Measurements from ENCODE around the gene CHN2. TPM values are rescaled to one million over a fixed set of nuclear protein-coding genes. Genes with fewer than 3 reads are reported as not detected.

Gene CHN2
- total RNA-seq, 1 donor: 0.81 TPM

DNA sequence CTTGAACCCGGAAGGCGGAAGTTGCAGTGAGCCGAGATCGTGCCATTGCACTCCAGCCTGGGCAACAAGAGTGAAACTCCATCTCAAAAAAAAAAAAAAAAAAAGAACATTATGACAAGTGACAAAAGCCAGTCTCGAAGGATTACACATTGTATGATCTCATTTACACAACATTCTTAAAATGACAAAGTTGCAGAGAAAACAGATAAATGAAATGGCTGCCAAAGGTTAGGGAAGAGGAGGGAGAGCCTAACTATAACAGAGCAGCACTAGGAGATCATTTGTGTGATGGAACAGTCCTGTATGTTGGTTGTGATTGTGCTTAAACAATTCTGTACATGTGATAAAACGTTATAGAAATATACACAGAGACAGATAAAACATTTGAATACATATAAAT lies 32.0 kb upstream of the CHN2 start:
- no peak for DNase-seq (ENCODE audit: low read depth)
- H3K4me3 ChIP-seq (ENCODE audit: low read depth, low read length): no peak overlapping the region
- TF ChIP-seq, protein P1, sequence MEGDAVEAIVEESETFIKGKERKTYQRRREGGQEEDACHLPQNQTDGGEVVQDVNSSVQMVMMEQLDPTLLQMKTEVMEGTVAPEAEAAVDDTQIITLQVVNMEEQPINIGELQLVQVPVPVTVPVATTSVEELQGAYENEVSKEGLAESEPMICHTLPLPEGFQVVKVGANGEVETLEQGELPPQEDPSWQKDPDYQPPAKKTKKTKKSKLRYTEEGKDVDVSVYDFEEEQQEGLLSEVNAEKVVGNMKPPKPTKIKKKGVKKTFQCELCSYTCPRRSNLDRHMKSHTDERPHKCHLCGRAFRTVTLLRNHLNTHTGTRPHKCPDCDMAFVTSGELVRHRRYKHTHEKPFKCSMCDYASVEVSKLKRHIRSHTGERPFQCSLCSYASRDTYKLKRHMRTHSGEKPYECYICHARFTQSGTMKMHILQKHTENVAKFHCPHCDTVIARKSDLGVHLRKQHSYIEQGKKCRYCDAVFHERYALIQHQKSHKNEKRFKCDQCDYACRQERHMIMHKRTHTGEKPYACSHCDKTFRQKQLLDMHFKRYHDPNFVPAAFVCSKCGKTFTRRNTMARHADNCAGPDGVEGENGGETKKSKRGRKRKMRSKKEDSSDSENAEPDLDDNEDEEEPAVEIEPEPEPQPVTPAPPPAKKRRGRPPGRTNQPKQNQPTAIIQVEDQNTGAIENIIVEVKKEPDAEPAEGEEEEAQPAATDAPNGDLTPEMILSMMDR (IDR thresholded peaks at IDR 0.05; ENCODE audit: insufficient read depth, low read length): no peak

DNA sequence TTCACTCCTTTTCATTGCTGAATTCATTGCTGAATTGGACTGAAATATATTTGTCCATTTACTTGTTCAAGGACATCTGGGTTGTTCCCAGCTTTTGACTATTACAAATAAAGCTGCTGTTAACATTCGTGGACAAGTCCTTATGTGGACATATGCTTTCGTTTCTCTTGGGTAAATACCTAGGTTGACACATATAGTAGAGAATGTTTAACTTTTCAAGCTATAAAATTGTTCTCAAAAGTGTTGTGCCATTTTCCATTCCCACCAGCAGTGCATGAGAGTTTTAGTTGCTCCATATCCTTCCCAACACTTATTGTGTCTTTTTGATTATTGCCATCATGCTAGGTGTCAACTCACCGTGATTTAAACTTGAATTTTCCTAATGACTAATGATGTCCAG lies 30.7 kb upstream of the CHN2 start:
- no peak overlapping the region for H3K4me3 ChIP-seq (ENCODE audit: low read depth, low read length)
- TF ChIP-seq, protein P1 (IDR thresholded peaks at IDR 0.05; ENCODE audit: insufficient read depth, low read length): no peak
- no peak for DNase-seq (ENCODE audit: low read depth)

DNA sequence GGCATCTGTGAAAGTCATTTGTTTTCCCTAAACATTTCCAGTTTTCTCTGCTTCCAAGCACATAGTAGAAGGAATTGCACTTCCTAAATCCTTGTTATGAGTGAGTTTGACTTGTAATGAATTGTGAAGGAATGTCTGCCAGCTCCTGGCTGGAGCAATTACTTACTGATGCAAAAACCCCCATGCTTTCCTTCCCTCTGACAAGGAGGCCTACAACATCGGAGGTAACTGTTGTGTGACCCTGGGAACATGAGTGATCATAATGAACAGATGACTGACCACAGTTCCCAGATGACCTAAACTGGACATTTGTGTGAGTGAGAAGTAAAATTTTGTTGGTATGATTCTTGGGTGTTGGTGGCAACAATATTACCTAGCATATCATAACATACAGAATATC lies 26.9 kb upstream of the CHN2 start:
- no peak for DNase-seq (ENCODE audit: low read depth)
- no peak overlapping the region for H3K4me3 ChIP-seq (ENCODE audit: low read depth, low read length)

DNA sequence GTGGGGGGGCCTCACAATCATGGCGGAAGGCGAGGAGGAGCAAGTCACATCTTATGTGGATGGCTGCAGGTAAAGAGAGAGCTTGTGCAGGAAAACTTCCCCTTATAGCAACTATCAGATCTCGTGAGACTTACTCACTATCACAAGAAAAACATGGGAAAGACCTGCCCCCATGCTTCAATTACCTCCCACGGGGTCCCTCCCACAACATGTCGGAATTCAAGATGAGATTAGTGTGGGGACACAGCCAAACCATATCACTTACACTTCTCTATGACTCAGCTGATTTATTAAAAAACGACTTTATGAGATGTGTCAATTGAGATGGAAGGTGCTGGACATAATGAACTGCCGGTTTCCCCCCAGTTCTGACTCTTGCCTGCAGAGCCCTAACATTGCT lies 23.8 kb upstream of the CHN2 start:
- DNase-seq (ENCODE audit: low read depth): no peak
- no peak overlapping the region for H3K4me3 ChIP-seq (ENCODE audit: low read depth, low read length)
- TF ChIP-seq, protein P1 (IDR thresholded peaks at IDR 0.05; ENCODE audit: insufficient read depth, low read length): no peak

More for the DNA sequence above, 26.9 kb upstream of the CHN2 start:
- TF ChIP-seq, protein P1 (IDR thresholded peaks at IDR 0.05; ENCODE audit: insufficient read depth, low read length): no peak

DNA sequence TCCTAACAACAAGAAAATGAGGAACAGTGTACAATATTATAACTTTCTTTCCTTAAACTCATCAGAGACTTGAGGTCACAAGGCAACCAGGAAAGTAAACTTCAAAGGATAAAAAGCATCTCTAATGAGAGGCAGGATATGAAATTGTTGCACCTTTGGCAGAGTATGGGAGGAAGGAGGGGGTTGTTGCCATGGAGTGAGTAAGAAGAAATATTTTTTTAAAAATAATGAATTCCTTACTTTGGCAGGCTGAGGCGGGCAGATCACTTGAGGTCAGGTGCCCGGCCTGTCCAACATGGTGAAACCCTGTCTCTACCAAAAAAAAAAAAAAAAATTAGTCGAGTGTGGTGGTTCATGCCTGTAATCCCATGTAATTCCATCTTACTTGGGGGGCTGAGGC lies 21.1 kb upstream of the CHN2 start:
- H3K4me3 ChIP-seq (ENCODE audit: low read depth, low read length): no peak overlapping the region
- no peak for DNase-seq (ENCODE audit: low read depth)
- TF ChIP-seq, protein P1 (IDR thresholded peaks at IDR 0.05; ENCODE audit: insufficient read depth, low read length): no peak

DNA sequence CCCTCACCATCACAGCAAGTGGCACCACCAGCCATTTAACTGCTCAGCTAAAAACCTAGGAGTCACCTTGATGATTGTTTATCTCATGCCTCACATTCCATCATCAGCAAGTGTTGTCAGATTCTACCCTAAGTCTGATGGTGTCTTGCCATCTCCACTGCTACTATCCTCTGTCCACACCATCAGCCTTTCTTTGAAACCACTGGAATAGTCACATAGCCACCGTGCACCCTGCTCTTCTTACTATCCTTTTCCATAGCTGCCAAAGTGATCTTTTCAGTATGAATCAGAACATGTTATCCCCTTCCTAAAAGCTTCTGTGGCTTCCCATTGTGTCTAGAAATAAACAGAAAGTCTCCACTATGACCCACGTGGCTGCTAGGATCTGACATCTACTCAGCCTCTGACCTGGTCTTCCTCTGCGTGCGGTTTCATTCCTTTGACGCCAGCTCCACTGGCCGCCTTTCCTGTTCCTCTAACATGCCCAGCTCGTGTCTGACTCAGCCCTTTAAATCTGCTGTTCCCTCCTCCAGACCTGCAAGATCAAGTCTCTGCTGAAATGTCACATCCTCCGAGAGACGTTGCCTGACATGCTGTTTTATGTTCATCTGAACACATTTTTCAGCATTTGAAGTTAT lies 16.5 kb upstream of the CHN2 start:
- TF ChIP-seq, protein P1 (IDR thresholded peaks at IDR 0.05; ENCODE audit: insufficient read depth, low read length): no peak
- no peak overlapping the region for H3K4me3 ChIP-seq (ENCODE audit: low read depth, low read length)
- no peak for DNase-seq (ENCODE audit: low read depth)

DNA sequence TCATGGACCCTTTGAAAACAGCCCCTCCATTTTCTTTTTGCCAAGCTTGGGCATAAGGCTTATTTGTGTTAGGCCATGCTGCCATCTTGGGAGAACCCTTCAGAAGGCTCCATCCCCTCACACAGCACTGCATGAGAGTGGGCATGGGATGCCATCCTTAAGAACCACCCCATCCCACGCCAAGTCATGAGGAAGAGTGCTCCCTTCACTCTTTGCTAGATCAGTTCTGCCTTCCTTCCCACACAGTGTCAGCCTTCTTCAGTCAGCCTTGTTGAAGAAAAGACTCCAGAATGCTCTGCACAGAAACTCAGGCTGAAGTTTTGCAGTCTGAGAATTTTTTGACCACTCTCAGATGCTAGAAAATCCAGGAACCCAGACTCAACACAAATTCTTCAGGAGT lies 15.5 kb upstream of the CHN2 start:
- no peak overlapping the region for H3K4me3 ChIP-seq (ENCODE audit: low read depth, low read length)
- TF ChIP-seq, protein P1 (IDR thresholded peaks at IDR 0.05; ENCODE audit: insufficient read depth, low read length): no peak
- no peak for DNase-seq (ENCODE audit: low read depth)
